ENCODE data around the gene C1QTNF12.
"Not testable (repeated sequence)": the region's sequence is repeated elsewhere in the genome, so short reads cannot be mapped to it uniquely, and the experiment has no call there.

Gene C1QTNF12

GRCh38 chr1:1197551-1198422 is 48.7 kb downstream of the C1QTNF12 start:
- no peaks in the 10 kb centered on the region for H3K36me3 ChIP-seq
- no peak for TF ChIP-seq CTCF (IDR thresholded peaks at IDR 0.05)
- H3K27me3 ChIP-seq = peaks cover 62% of the 10 kb centered on the region
- H3K9me3 ChIP-seq = no peaks in the 10 kb centered on the region
- no peak overlapping the region for H3K27ac ChIP-seq
- no peak overlapping the region for H3K4me3 ChIP-seq (ENCODE audit: low read depth in 1 of 2, low read length in 1 of 2)
- peaks cover 0 to 3% of the 10 kb centered on the region in 2 experiments for H3K4me1 ChIP-seq (ENCODE audit: control insufficient read depth in 1 of 2, insufficient read depth in 1 of 2, low read depth in 1 of 2, low read length in 1 of 2)

- no peak for TF ChIP-seq CTCF (IDR thresholded peaks at IDR 0.05)
- Histone ChIP-seq H3K4me3 (ENCODE audit: low read depth in 1 of 2, low read length in 1 of 2) (no peak overlapping the region), H3K27me3 (peaks cover 55% of the 10 kb centered on the region), H3K36me3 (no peaks in the 10 kb centered on the region), H3K27ac (no peak overlapping the region), H3K9me3 (no peaks in the 10 kb centered on the region), H3K4me1 (ENCODE audit: control insufficient read depth in 1 of 2, insufficient read depth in 1 of 2, low read depth in 1 of 2, low read length in 1 of 2) (peaks cover 0 to 3% of the 10 kb centered on the region in 2 experiments)
Observed at GRCh38 chr1:1197188-1197500, 49.4 kb downstream of the C1QTNF12 start.

- Histone ChIP-seq H3K36me3 (no peaks in the 10 kb centered on the region), H3K27ac (no peak overlapping the region), H3K4me3 (ENCODE audit: low read depth in 1 of 2, low read length in 1 of 2) (no peak overlapping the region), H3K4me1 (ENCODE audit: control insufficient read depth in 1 of 2, insufficient read depth in 1 of 2, low read depth in 1 of 2, low read length in 1 of 2) (peaks cover 0 to 3% of the 10 kb centered on the region in 2 experiments), H3K9me3 (no peaks in the 10 kb centered on the region), H3K27me3 (peaks cover 57% of the 10 kb centered on the region)
- TF ChIP-seq CTCF (IDR thresholded peaks at IDR 0.05) = no peak
Observed at GRCh38 chr1:1196431-1197187, 49.9 kb downstream of the C1QTNF12 start.

- not testable (repeated sequence) for H3K9me3 ChIP-seq; H3K4me1 ChIP-seq (ENCODE audit: control insufficient read depth in 1 of 2, insufficient read depth in 1 of 2, low read depth in 1 of 2, low read length in 1 of 2); H3K4me3 ChIP-seq (ENCODE audit: low read depth in 1 of 2, low read length in 1 of 2); H3K27ac ChIP-seq; H3K36me3 ChIP-seq
- peaks cover 51% of the 10 kb centered on the region for H3K27me3 ChIP-seq
Observed at GRCh38 chr1:1195726-1196125, 50.8 kb downstream of the C1QTNF12 start.

- H3K36me3 ChIP-seq = no peaks in the 10 kb centered on the region
- H3K4me1 ChIP-seq (ENCODE audit: control insufficient read depth in 1 of 2, insufficient read depth in 1 of 2, low read depth in 1 of 2, low read length in 1 of 2) = no peaks in the 10 kb centered on the region
- peaks cover 41% of the 10 kb centered on the region for H3K27me3 ChIP-seq
- no peak for TF ChIP-seq CTCF (IDR thresholded peaks at IDR 0.05)
- H3K4me3 ChIP-seq (ENCODE audit: low read depth in 1 of 2, low read length in 1 of 2) = no peak overlapping the region
- H3K27ac ChIP-seq = no peak overlapping the region
- H3K9me3 ChIP-seq = no peaks in the 10 kb centered on the region
Observed at GRCh38 chr1:1194723-1195122, 51.8 kb downstream of the C1QTNF12 start.
